Neural cell (in vitro differentiated cells): Measurements from ENCODE around the gene GRIA3. TPM values are rescaled to one million over a fixed set of nuclear protein-coding genes. Genes with fewer than 3 reads are reported as not detected.
"Not testable (repeated sequence)": the region's sequence is repeated elsewhere in the genome, so short reads cannot be mapped to it uniquely, and the experiment has no call there.

ENCODE experiments used
- H2AFZ ChIP-seq: fragments of 200-600, 300-800 bp; sonication (generic), shearing (Covaris generic); 2 replicates; pipeline ENCODE4 v1.6.0; 2014; ENCODE audit warnings: low read depth, mild to moderate bottlenecking, antibody characterized with exemption, low read length, moderate library complexity
- H3F3A ChIP-seq: fragments of 200-600 bp; shearing (Covaris generic); 2 replicates; pipeline ENCODE4 v1.6.1; 2016; ENCODE audit warnings: mild to moderate bottlenecking, moderate library complexity, mixed read lengths, antibody characterized with exemption, low read length; ENCODE audit not compliant: insufficient read depth, poor library complexity, severe bottlenecking
- H3K27ac ChIP-seq: fragments of 200-600, 300-800 bp; sonication (generic), shearing (Covaris generic); 2 replicates; pipeline ENCODE4 v1.5.1; 2014; ENCODE audit warnings: mild to moderate bottlenecking, low read length, moderate library complexity
- H3K27me3 ChIP-seq: fragments of 300-800, 200-600 bp; sonication (generic), shearing (Covaris generic); 2 replicates; pipeline ENCODE4 v1.6.0; 2014; ENCODE audit warnings: mild to moderate bottlenecking, low read depth, low read length, moderate library complexity; ENCODE audit not compliant: insufficient read depth
- H3K36me3 ChIP-seq: fragments of 300-800, 200-600 bp; sonication (generic), shearing (Covaris generic); 2 replicates; pipeline ENCODE4 v1.5.1; 2014; ENCODE audit warnings: mild to moderate bottlenecking, antibody characterized with exemption, low read length, moderate library complexity; ENCODE audit not compliant: insufficient read depth
- H3K4me2 ChIP-seq: fragments of 300-800, 200-600 bp; sonication (generic), shearing (Covaris generic); 2 replicates; pipeline ENCODE4 v1.6.0; 2014; ENCODE audit warnings: mild to moderate bottlenecking, low read length
- H3K4me3 ChIP-seq: fragments of 300-800, 200-600 bp; sonication (generic), shearing (Covaris generic); 2 replicates; pipeline ENCODE4 v1.5.1; 2014; ENCODE audit warnings: mild to moderate bottlenecking, low read length, moderate library complexity
- H3K79me2 ChIP-seq: fragments of 200-600 bp; shearing (Covaris generic); replicated peaks from 2 replicates; pipeline ENCODE4 v1.6.0; 2014; ENCODE audit warnings: mild to moderate bottlenecking, low read length, moderate library complexity; ENCODE audit not compliant: insufficient read depth
- H3K9ac ChIP-seq: fragments of 300-800, 200-600 bp; sonication (generic), shearing (Covaris generic); 2 replicates; pipeline ENCODE4 v1.6.1; 2016; ENCODE audit warnings: mild to moderate bottlenecking, low read length, mixed read lengths
- H3K9me2 ChIP-seq: fragments of 200-600 bp; shearing (Covaris generic); 2 replicates; pipeline ENCODE4 v1.6.1; 2016; ENCODE audit warnings: mild to moderate bottlenecking, low read length, mixed read lengths; ENCODE audit not compliant: insufficient read depth
- H3K9me3 ChIP-seq: fragments of 200-600, 300-800 bp; sonication (generic), shearing (Covaris generic); 2 replicates; pipeline ENCODE4 v1.6.1; 2016; ENCODE audit warnings: mild to moderate bottlenecking, mixed run types, low read length, moderate library complexity, mixed read lengths
- H4K20me1 ChIP-seq: fragments of 200-600 bp; shearing (Covaris generic); 2 replicates; pipeline ENCODE4 v1.6.1; 2016; ENCODE audit warnings: mild to moderate bottlenecking, mixed run types; ENCODE audit not compliant: insufficient read depth
- CTCF ChIP-seq: fragments of 450-650 bp; IDR thresholded peaks from 2 replicates; pipeline ENCODE4 v1.5.1; 2014; ENCODE audit warnings: antibody characterized with exemption, mild to moderate bottlenecking, moderate library complexity; ENCODE audit not compliant: poor library complexity, severe bottlenecking
- EP300 ChIP-seq: fragments of 450-650 bp; conservative IDR thresholded peaks from 2 replicates; pipeline ENCODE4 v1.6.1; 2014; ENCODE audit warnings: antibody characterized with exemption, mild to moderate bottlenecking, moderate library complexity; ENCODE audit not compliant: poor library complexity, severe bottlenecking
- EZH2 ChIP-seq: fragments of 200-600, 300-800 bp; shearing (Covaris generic), sonication (generic); IDR thresholded peaks from 2 replicates; pipeline ENCODE4 v1.6.1; 2014; ENCODE audit warnings: antibody characterized with exemption, low read length, borderline replicate concordance, mild to moderate bottlenecking; ENCODE audit not compliant: insufficient read depth, poor library complexity, severe bottlenecking
- MXI1 ChIP-seq: fragments of 450-650 bp; conservative IDR thresholded peaks from 2 replicates; pipeline ENCODE4 v1.6.1; 2014; ENCODE audit warnings: antibody characterized with exemption, mild to moderate bottlenecking; ENCODE audit not compliant: poor library complexity, severe bottlenecking
- POLR2AphosphoS5 ChIP-seq: IDR thresholded peaks from 2 replicates; pipeline ENCODE4 v1.6.1; 2012
- RAD21 ChIP-seq: fragments of 450-650 bp; conservative IDR thresholded peaks from 2 replicates; pipeline ENCODE4 v1.6.1; 2014; ENCODE audit warnings: antibody characterized with exemption, mild to moderate bottlenecking, moderate library complexity
- REST ChIP-seq: IDR thresholded peaks from 2 replicates; pipeline ENCODE4 v1.6.1; 2012; ENCODE audit warnings: borderline replicate concordance
- SMC3 ChIP-seq: fragments of 450-650 bp; conservative IDR thresholded peaks from 2 replicates; pipeline ENCODE4 v1.6.1; 2014; ENCODE audit warnings: antibody characterized with exemption, mild to moderate bottlenecking, moderate library complexity; ENCODE audit not compliant: poor library complexity
- TAF1 ChIP-seq: IDR thresholded peaks from 2 replicates; pipeline ENCODE4 v1.6.1; 2012; ENCODE audit warnings: low read depth
- polyA plus RNA-seq: library from polyadenylated mRNA; depleted of rRNA; stranded (reverse); fragments of >200 nt; gene quantifications from 2 replicates; pipeline ENCODE4 v1.2.3, GENCODE V29; 2014

GRIA3 gene
- polyA plus RNA-seq, 1 donor from 2014 or later, result 7.8 TPM

GRCh38 chrX:123358457-123358856 is 174.4 kb downstream of the GRIA3 start:
- Histone ChIP-seq H3K27me3 (no peaks in the 10 kb centered on the region), H3K36me3 (no peaks in the 10 kb centered on the region), H3K9me2 (no peaks in the 10 kb centered on the region), H3K9ac (no peak overlapping the region), H3K79me2 (no peaks in the 10 kb centered on the region), H2AFZ (no peak overlapping the region), H3K9me3 (no peaks in the 10 kb centered on the region), H3K4me2 (no peak overlapping the region), H3F3A (no peaks in the 10 kb centered on the region), H4K20me1 (no peaks in the 10 kb centered on the region), H3K4me3 (no peak overlapping the region), H3K27ac (no peak overlapping the region)
- no peak for TF ChIP-seq CTCF
- TF ChIP-seq MXI1, result no peak
- no peak for TF ChIP-seq TAF1
- TF ChIP-seq EZH2, result no peak
- no peak for TF ChIP-seq SMC3
- TF ChIP-seq POLR2AphosphoS5, result no peak
- TF ChIP-seq EP300, result no peak
- TF ChIP-seq REST, result no peak
- TF ChIP-seq RAD21, result no peak

- Histone ChIP-seq H3K9me2 (no peaks in the 10 kb centered on the region), H3K79me2 (no peaks in the 10 kb centered on the region), H3K27me3 (no peaks in the 10 kb centered on the region), H3K4me2 (no peak overlapping the region), H3K9ac (no peak overlapping the region), H3K4me3 (no peak overlapping the region), H4K20me1 (no peaks in the 10 kb centered on the region), H2AFZ (no peak overlapping the region), H3K27ac (no peak overlapping the region), H3F3A (no peaks in the 10 kb centered on the region), H3K36me3 (no peaks in the 10 kb centered on the region), H3K9me3 (no peaks in the 10 kb centered on the region)
- no peak for TF ChIP-seq CTCF
- no peak for TF ChIP-seq EZH2
- TF ChIP-seq SMC3, result no peak
- TF ChIP-seq TAF1, result no peak
- TF ChIP-seq MXI1, result no peak
- no peak for TF ChIP-seq RAD21
- TF ChIP-seq EP300, result no peak
- TF ChIP-seq POLR2AphosphoS5, result no peak
- no peak for TF ChIP-seq REST
Observed at GRCh38 chrX:123361371-123361770, 177.3 kb downstream of the GRIA3 start.

GRCh38 chrX:123386196-123386595 is 202.1 kb downstream of the GRIA3 start:
- H3K9me3 ChIP-seq, H4K20me1 ChIP-seq, H3K4me3 ChIP-seq, H2AFZ ChIP-seq, H3K36me3 ChIP-seq, H3K4me2 ChIP-seq, H3F3A ChIP-seq, H3K9ac ChIP-seq, H3K27me3 ChIP-seq, H3K79me2 ChIP-seq, H3K27ac ChIP-seq, H3K9me2 ChIP-seq: not testable (repeated sequence)
